CD14-positive monocyte (primary cell): Measurements from ENCODE around the gene NOTCH1. TPM values are rescaled to one million over a fixed set of nuclear protein-coding genes. Genes with fewer than 3 reads are reported as not detected.
"Not testable (repeated sequence)": the region's sequence is repeated elsewhere in the genome, so short reads cannot be mapped to it uniquely, and the experiment has no call there.

Experiments
- DNase-seq, 3 donors: peaks; one replicate each; pipeline ENCODE4 v3.0.0-alpha.2; 2011 to 2022
- H2AFZ ChIP-seq: 2 replicates; pipeline ENCODE4 v1.6.0; 2012; ENCODE audit warnings: mild to moderate bottlenecking, low read depth, low read length, inconsistent platforms; ENCODE audit not compliant: insufficient read depth, poor library complexity, severe bottlenecking
- H3K27ac ChIP-seq, 2 donors: 1 replicate in 1 of 2; 2 replicates in 1 of 2; pipeline ENCODE4 v1.5.1; 2012 to 2013; ENCODE audit warnings: low read length in 2 of 2, control low read depth in 1 of 2, inconsistent platforms in 1 of 2, low read depth in 1 of 2, mild to moderate bottlenecking in 1 of 2
- H3K27me3 ChIP-seq, 2 donors: one replicate each; pipeline versions ENCODE4 v1.6.0 to v1.6.1; 2011 to 2013; ENCODE audit warnings: low read length in 2 of 2; ENCODE audit not compliant: control insufficient read depth in 2 of 2, insufficient read depth in 2 of 2
- H3K36me3 ChIP-seq, 2 donors: replicated peaks in 1 of 2; 1 replicate in 1 of 2; 2 replicates in 1 of 2; pipeline versions ENCODE4 v1.5.1 to v1.6.1; 2012 to 2013; ENCODE audit warnings: low read length in 2 of 2, control low read depth in 1 of 2, inconsistent platforms in 1 of 2, mild to moderate bottlenecking in 1 of 2; ENCODE audit not compliant: insufficient read depth in 2 of 2, control insufficient read depth in 1 of 2
- H3K4me1 ChIP-seq, 2 donors: 1 replicate in 1 of 2; 2 replicates in 1 of 2; pipeline versions ENCODE4 v1.5.1 to v1.6.1; 2012 to 2013; ENCODE audit warnings: low read length in 2 of 2, control low read depth in 1 of 2, inconsistent platforms in 1 of 2, mild to moderate bottlenecking in 1 of 2, moderate library complexity in 1 of 2; ENCODE audit not compliant: insufficient read depth in 2 of 2, control insufficient read depth in 1 of 2
- H3K4me2 ChIP-seq: replicated peaks from 2 replicates; pipeline ENCODE3; 2012; ENCODE audit warnings: low read length, moderate library complexity, mild to moderate bottlenecking; ENCODE audit not compliant: poor library complexity, severe bottlenecking; ENCODE audit errors: extremely low read depth
- H3K4me3 ChIP-seq, 3 experiments: fragments of 200-600 bp in 1 of 3; sonication (generic) in 1 of 3; replicated peaks in 1 of 3; 1 replicate in 2 of 3; 2 replicates in 1 of 3; pipeline ENCODE4 v1.5.1; 2011 to 2013; ENCODE audit warnings: low read length in 3 of 3, mild to moderate bottlenecking in 3 of 3, control low read depth in 2 of 3, low read depth in 2 of 3, inconsistent platforms in 1 of 3, moderate library complexity in 1 of 3
- H3K79me2 ChIP-seq: 2 replicates; pipeline ENCODE4 v1.6.0; 2012; ENCODE audit warnings: mild to moderate bottlenecking, control low read depth, inconsistent platforms, low read length, moderate library complexity; ENCODE audit not compliant: insufficient read depth
- H3K9ac ChIP-seq: 2 replicates; pipeline ENCODE4 v1.6.0; 2017; ENCODE audit warnings: low read length, mild to moderate bottlenecking; ENCODE audit not compliant: insufficient read depth, poor library complexity, severe bottlenecking
- H3K9me3 ChIP-seq, 2 donors: replicated peaks in 1 of 2; 1 replicate in 1 of 2; 2 replicates in 1 of 2; pipeline versions ENCODE4 v1.5.1 to v1.6.1; 2012 to 2013; ENCODE audit warnings: low read length in 2 of 2, control low read depth in 1 of 2; ENCODE audit not compliant: control insufficient read depth in 1 of 2, insufficient read depth in 1 of 2
- H4K20me1 ChIP-seq: 2 replicates; pipeline ENCODE4 v1.6.0; 2012; ENCODE audit warnings: mild to moderate bottlenecking, low read length, control low read depth, moderate library complexity; ENCODE audit not compliant: insufficient read depth
- H3K27ac Mint-ChIP-seq, 7 donors: one replicate each; pipeline ENCODE4 v1.8.0; 2020; ENCODE audit warnings: mild to moderate bottlenecking in 7 of 7, mixed read lengths in 7 of 7, moderate library complexity in 6 of 7, inconsistent platforms in 2 of 7
- H3K27me3 Mint-ChIP-seq, 3 donors: one replicate each; pipeline ENCODE4 v1.8.0; 2021 to 2022; ENCODE audit warnings: low read depth in 3 of 3, mild to moderate bottlenecking in 3 of 3, mixed read lengths in 3 of 3, moderate library complexity in 3 of 3, inconsistent platforms in 1 of 3
- H3K36me3 Mint-ChIP-seq, 2 donors: one replicate each; pipeline ENCODE4 v1.8.0; 2020; ENCODE audit warnings: mixed read lengths in 2 of 2, inconsistent platforms in 1 of 2, mild to moderate bottlenecking in 1 of 2
- H3K4me1 Mint-ChIP-seq: one replicate; pipeline ENCODE4 v1.8.0; 2020; ENCODE audit warnings: mild to moderate bottlenecking, mixed read lengths
- H3K4me3 Mint-ChIP-seq, 2 donors: one replicate each; pipeline ENCODE4 v1.8.0; 2020; ENCODE audit warnings: mild to moderate bottlenecking in 2 of 2, mixed read lengths in 2 of 2, moderate library complexity in 1 of 2
- H3K9me3 Mint-ChIP-seq, 7 donors: one replicate each; pipeline ENCODE4 v1.8.0; 2020 to 2022; ENCODE audit warnings: mixed read lengths in 7 of 7, mild to moderate bottlenecking in 6 of 7, moderate library complexity in 6 of 7, inconsistent platforms in 2 of 7
- CTCF ChIP-seq: fragments of 200-600 bp; IDR thresholded peaks from one replicate; pipeline ENCODE4 v1.8.0; 2022; ENCODE audit warnings: antibody characterized with exemption, mild to moderate bottlenecking
- WGBS: methylation state at CpG from one replicate; pipeline ENCODE4 v1.1.5; 2013; ENCODE audit warnings: missing lambda C conversion rate; ENCODE audit not compliant: insufficient coverage; 5-methylcytosine and 5-hydroxymethylcytosine counted together
- intact Hi-C, 2 donors: fragments of 100-400 bp; cut with micrococcal nuclease; formaldehyde crosslinking; loops; one replicate each; pipeline versions ENCODE4 v1.15.0 to v1.15.1; 2023
- polyA plus RNA-seq, 3 donors: library from polyadenylated mRNA; depleted of rRNA in 1 of 3; unstranded in 2 of 3; stranded (reverse) in 1 of 3; fragments of 300-500 nt in 2 of 3; fragments of >200 nt in 1 of 3; fragmentation: Illumina TruSeq in 2 of 3; gene quantifications; 1 replicate in 2 of 3; 2 replicates in 1 of 3; pipeline ENCODE4 v1.2.3, GENCODE V29; 2012 to 2021

NOTCH1 gene
- polyA plus RNA-seq, 3 donors: 1.4 to 33.0 (median 2.2) TPM

GRCh38 chr9:136560586-136560985 is 14.7 kb upstream of the NOTCH1 start:
- peaks cover 0 to 9% (median 3%) of the 10 kb centered on the region in 7 donors for H3K9me3 Mint-ChIP-seq
- H4K20me1 ChIP-seq: no peaks in the 10 kb centered on the region
- peaks cover 6 to 12% of the 10 kb centered on the region in 2 donors for H3K36me3 Mint-ChIP-seq
- H3K27ac ChIP-seq: peak overlapping the region in 1 of 2 donors; percentile 88
- H3K4me1 ChIP-seq: peaks cover 85 to 93% of the 10 kb centered on the region in 2 donors
- H3K4me1 Mint-ChIP-seq: peaks cover 84% of the 10 kb centered on the region
- no peak overlapping the region for H3K4me3 ChIP-seq
- peak overlapping the region; percentile 0 to 96 (median 90) for H3K27ac Mint-ChIP-seq
- no peaks in the 10 kb centered on the region for H3K27me3 ChIP-seq
- H3K4me3 Mint-ChIP-seq: peak overlapping the region in 1 of 2 donors; percentile 24
- TF ChIP-seq CTCF: no peak
- intact Hi-C loops: loop anchor here (5.0 to 10.0 kb wide), 3 partner anchors 54 to 73 kb away; no protein-coding TSS in a partner anchor
- H3K9ac ChIP-seq: no peak overlapping the region
- WGBS: 11% methylated on average over 3 of the region's 3 CpGs
- H2AFZ ChIP-seq: no peak overlapping the region
- peak; percentile 71 to 86 (median 84) for DNase-seq
- no peaks in the 10 kb centered on the region for H3K27me3 Mint-ChIP-seq
- peaks cover 0 to 5% of the 10 kb centered on the region in 2 donors for H3K9me3 ChIP-seq
- H3K4me2 ChIP-seq: no peak overlapping the region
- no peaks in the 10 kb centered on the region for H3K79me2 ChIP-seq
- no peaks in the 10 kb centered on the region for H3K36me3 ChIP-seq

- H3K9ac ChIP-seq, H2AFZ ChIP-seq, H3K79me2 ChIP-seq, DNase-seq, H3K27me3 Mint-ChIP-seq, H3K36me3 ChIP-seq, H3K4me3 Mint-ChIP-seq, H3K4me2 ChIP-seq, H3K27me3 ChIP-seq, H4K20me1 ChIP-seq, H3K9me3 ChIP-seq, H3K9me3 Mint-ChIP-seq, intact Hi-C loops: not testable (repeated sequence)
- peak overlapping the region; percentile 61 to 88 for H3K27ac ChIP-seq
- Mint-ChIP-seq H3K36me3 (peaks cover 6 to 12% of the 10 kb centered on the region in 2 donors), H3K27ac (peak overlapping the region; percentile 81 to 99 (median 96)), H3K4me1 (peaks cover 80% of the 10 kb centered on the region)
- WGBS: 100% methylated on average over 1 of the region's 2 CpGs
- peak overlapping the region in 1 of 3 experiments; percentile 37 for H3K4me3 ChIP-seq
- peaks cover 79 to 91% of the 10 kb centered on the region in 2 donors for H3K4me1 ChIP-seq
Observed at GRCh38 chr9:136559371-136559770, 13.5 kb upstream of the NOTCH1 start.

- 8% methylated on average over 5 of the region's 5 CpGs for WGBS
- H3K9me3 Mint-ChIP-seq, H4K20me1 ChIP-seq, H3K27me3 Mint-ChIP-seq, H2AFZ ChIP-seq, H3K79me2 ChIP-seq, H3K9me3 ChIP-seq, intact Hi-C loops, H3K36me3 ChIP-seq, H3K27me3 ChIP-seq: not testable (repeated sequence)
- peaks cover 80% of the 10 kb centered on the region for H3K4me1 Mint-ChIP-seq
- peak overlapping the region; percentile 20 to 85 for H3K4me3 Mint-ChIP-seq
- peak overlapping the region; percentile 40 for H3K4me2 ChIP-seq
- peaks cover 79 to 91% of the 10 kb centered on the region in 2 donors for H3K4me1 ChIP-seq
- H3K9ac ChIP-seq: peak overlapping the region; percentile 59
- H3K36me3 Mint-ChIP-seq: peaks cover 6 to 12% of the 10 kb centered on the region in 2 donors
- peak overlapping the region; percentile 95 to 99 (median 97) for H3K27ac Mint-ChIP-seq
- peak overlapping the region; percentile 61 to 88 for H3K27ac ChIP-seq
- peak overlapping the region in 1 of 3 experiments; percentile 37 for H3K4me3 ChIP-seq
- peak in 1 of 3 donors; percentile 63 for DNase-seq
Observed at GRCh38 chr9:136558846-136559245, 13.0 kb upstream of the NOTCH1 start.
